AG04449 (cell line): ENCODE data around the gene AIFM3.
A peak's percentile ranks its signal among the peaks of the same experiment; 100 is the strongest.

ENCODE experiments used
- CTCF ChIA-PET: fragments of 350-600 bp; formaldehyde crosslinking; extraction: SDS; loops from one replicate; lab custom pipeline; 2021; ENCODE audit warnings: antibody characterized with exemption; lab: Yijun Ruan, JAX
- POLR2A ChIA-PET: fragments of 400-600, 350-600 bp; formaldehyde crosslinking; extraction: SDS; loops from one replicate; lab custom pipeline; 2020; ENCODE audit warnings: antibody characterized with exemption, inconsistent platforms; lab: Yijun Ruan, JAX
- DNase-seq: peaks from one replicate; pipeline ENCODE4 v3.0.0-alpha.2; 2010; ENCODE audit warnings: low read depth, low spot score
- H3K4me3 ChIP-seq: 2 replicates; pipeline ENCODE4 v1.5.1; 2011; ENCODE audit warnings: low read depth, mild to moderate bottlenecking, control low read depth, low read length
- CTCF ChIP-seq: IDR thresholded peaks from one replicate; pipeline ENCODE4 v1.5.1; 2011; ENCODE audit warnings: mild to moderate bottlenecking, moderate library complexity, low read length, control low read depth, inconsistent platforms; ENCODE audit not compliant: insufficient read depth; ENCODE audit errors: missing control alignments

AIFM3 gene

GRCh38 chr22:20998411-20999336, 31.6 kb downstream of the AIFM3 start:
- no peak overlapping the region for H3K4me3 ChIP-seq
- TF ChIP-seq CTCF: no peak
- ChIA-PET POLR2A (interaction anchor here (0.6 to 1.5 kb wide), 2 partner anchors 8 to 47 kb away, joined by 3 to 6 read pairs; partner anchors contain the start of gene LRRC74B), CTCF (interaction anchor here (1.9 to 2.2 kb wide), 2 partner anchors 37 to 113 kb away, joined by 8 to 12 read pairs; no protein-coding TSS in a partner anchor)
- no peak for DNase-seq

GRCh38 chr22:20999350-21000206, 32.5 kb downstream of the AIFM3 start:
- no peak for TF ChIP-seq CTCF
- POLR2A ChIA-PET: interaction anchor here (1.5 to 2.3 kb wide), 2 partner anchors 9 to 17 kb away, joined by 6 to 15 read pairs; partner anchors contain the start of gene LZTR1
- CTCF ChIA-PET: interaction anchor here (1.8 to 2.2 kb wide), 4 partner anchors 10 to 114 kb away, joined by 6 to 12 read pairs (median 9); no protein-coding TSS in a partner anchor
- no peak for DNase-seq
- peak overlapping the region; percentile 3 for H3K4me3 ChIP-seq

- H3K4me3 ChIP-seq: peak overlapping the region; percentile 86
- no peak for DNase-seq
- no peak for TF ChIP-seq CTCF
- ChIA-PET CTCF (interaction anchor here (1.1 to 2.2 kb wide), 5 partner anchors 11 to 115 kb away, joined by 5 to 12 read pairs (median 8); no protein-coding TSS in a partner anchor), POLR2A (interaction anchor here (1.1 to 2.3 kb wide), 4 partner anchors 10 to 102 kb away, joined by 3 to 15 read pairs (median 4); partner anchors contain the start of gene LZTR1)
These were observed 33.3 kb downstream of the AIFM3 start for GRCh38 chr22:21000207-21000986.

GRCh38 chr22:21000987-21001600, 34.0 kb downstream of the AIFM3 start:
- CTCF ChIA-PET: interaction anchor here (1.1 to 1.9 kb wide), 3 partner anchors 11 to 102 kb away, joined by 5 to 10 read pairs (median 6); no protein-coding TSS in a partner anchor
- peak overlapping the region; percentile 86 for H3K4me3 ChIP-seq
- POLR2A ChIA-PET: interaction anchor here (1.1 to 2.3 kb wide), 4 partner anchors 19 to 101 kb away, joined by 3 to 15 read pairs (median 4); partner anchors contain the start of genes LRRC74B and LZTR1
- TF ChIP-seq CTCF: no peak
- no peak for DNase-seq
